GM18517 (cell line): Measurements from ENCODE around the gene STOML3.
"Not testable (repeated sequence)": the region's sequence is repeated elsewhere in the genome, so short reads cannot be mapped to it uniquely, and the experiment has no call there.

Experiments used
- ATAC-seq: cut with Tn5 transposase; IDR thresholded peaks from one replicate; pipeline ENCODE4 v1.9.1; 2021; ENCODE audit warnings: mild to moderate bottlenecking, moderate library complexity; ENCODE audit not compliant: unreplicated experiment

Gene STOML3

GRCh38 chr13:38990693-38991092, at the start of gene STOML3:
STOML3 (minus strand) TSS chr13:38990831; CDS start chr13:38990721, 110 bp downstream.
- ATAC-seq, result no peak

GRCh38 chr13:39040206-39040605, 49.6 kb upstream of the STOML3 start:
- ATAC-seq, result no peak

- ATAC-seq, result no peak
Observed at GRCh38 chr13:39039041-39039440, 48.4 kb upstream of the STOML3 start.

- peak; percentile 31 for ATAC-seq
Observed at GRCh38 chr13:39038569-39039030, 48.0 kb upstream of the STOML3 start.

- ATAC-seq, result peak; percentile 64
Observed at GRCh38 chr13:39037880-39038568, 47.4 kb upstream of the STOML3 start, which contains the start of the genes NHLRC3 and PROSER1. NHLRC3 (plus strand) TSS chr13:39038456; CDS start chr13:39038640, 184 bp downstream. PROSER1 (minus strand) TSS chr13:39038089; CDS start chr13:39037242, 847 bp downstream.

GRCh38 chr13:39037410-39037879, 46.8 kb upstream of the STOML3 start:
- ATAC-seq, result peak; percentile 46

GRCh38 chr13:39036212-39036611, 45.6 kb upstream of the STOML3 start:
- no peak for ATAC-seq

GRCh38 chr13:39035799-39036198, 45.2 kb upstream of the STOML3 start:
- ATAC-seq, result no peak

- ATAC-seq, result no peak
Observed at GRCh38 chr13:39035204-39035603, 44.6 kb upstream of the STOML3 start.

GRCh38 chr13:39034085-39034484, 43.5 kb upstream of the STOML3 start:
- no peak for ATAC-seq

GRCh38 chr13:39032150-39032549, 41.5 kb upstream of the STOML3 start:
- ATAC-seq, result no peak

- no peak for ATAC-seq
Observed at GRCh38 chr13:39025433-39025839, 34.8 kb upstream of the STOML3 start.

- no peak for ATAC-seq
Observed at GRCh38 chr13:39023761-39024160, 33.1 kb upstream of the STOML3 start.

GRCh38 chr13:39023316-39023715, 32.7 kb upstream of the STOML3 start:
- ATAC-seq, result no peak

- no peak for ATAC-seq
Observed at GRCh38 chr13:39020853-39021462, 30.3 kb upstream of the STOML3 start.

GRCh38 chr13:39016787-39017186, 26.2 kb upstream of the STOML3 start:
- ATAC-seq, result peak; percentile 68

GRCh38 chr13:39016087-39016486, 25.5 kb upstream of the STOML3 start:
- peak; percentile 82 for ATAC-seq

GRCh38 chr13:39013462-39013861, 22.8 kb upstream of the STOML3 start:
- ATAC-seq, result no peak

GRCh38 chr13:39012608-39013007, 22.0 kb upstream of the STOML3 start:
- ATAC-seq, result no peak

- ATAC-seq, result not testable (repeated sequence)
Observed at GRCh38 chr13:39006371-39007111, 15.9 kb upstream of the STOML3 start.

- no peak for ATAC-seq
Observed at GRCh38 chr13:38998739-38999138, 8.1 kb upstream of the STOML3 start.
